Cardiac muscle cell (in vitro differentiated cells and primary cell): ENCODE results near the gene ZMPSTE24. TPM values are rescaled to one million over a fixed set of nuclear protein-coding genes. Genes with fewer than 3 reads are reported as not detected.

Experiments used
- DNase-seq, 2 donors: peaks; one replicate each; pipeline versions ENCODE4 v3.0.0 to v3.0.0-alpha.2; 2010 to 2017; ENCODE audit warnings: low read depth in 1 of 2, low spot score in 1 of 2
- H3K27ac ChIP-seq: fragments of 200-600 bp; sonication (generic); 2 replicates; pipeline ENCODE4 v1.5.1; 2016
- H3K27me3 ChIP-seq: fragments of 200-600 bp; sonication (generic); 2 replicates; pipeline ENCODE4 v1.6.0; 2016; ENCODE audit warnings: control low read depth
- H3K36me3 ChIP-seq: fragments of 200-600 bp; sonication (generic); 2 replicates; pipeline ENCODE4 v1.5.1; 2016; ENCODE audit warnings: control low read depth
- H3K4me1 ChIP-seq: fragments of 200-600 bp; sonication (generic); 2 replicates; pipeline ENCODE4 v1.8.1; 2017; ENCODE audit warnings: low read depth, mild to moderate bottlenecking, mixed run types
- H3K4me3 ChIP-seq: fragments of 200-600 bp; sonication (generic); 2 replicates; pipeline ENCODE4 v1.5.1; 2016; ENCODE audit warnings: mild to moderate bottlenecking
- H3K9me3 ChIP-seq: fragments of 200-600 bp; sonication (generic); 2 replicates; pipeline ENCODE4 v1.5.1; 2017; ENCODE audit warnings: low read depth, mild to moderate bottlenecking, control low read depth
- polyA plus RNA-seq: library from polyadenylated mRNA; unstranded; fragments of >200 nt; fragmentation: Nextera tagmentation; extraction: Ambion mirVana; gene quantifications from 2 replicates; pipeline ENCODE4 v1.2.1, GENCODE V29; 2016
- total RNA-seq: library from RNA; depleted of rRNA; stranded (reverse); fragments of >200 nt; gene quantifications from 2 replicates; pipeline ENCODE4 v1.2.3, GENCODE V29; 2016
- TF ChIP-seq, protein P1 (sequence below): IDR thresholded peaks from 2 replicates; pipeline ENCODE4 v1.5.1; 2012; ENCODE audit warnings: low read depth, mild to moderate bottlenecking, low read length

ZMPSTE24 gene
- total and polyA plus RNA-seq, 2 experiments from 2014 or later = 8.4 to 24.0 TPM

GRCh38 chr1:40308036-40308727 lies 50.1 kb downstream of the ZMPSTE24 start:
- no peak for DNase-seq
- no peaks in the 10 kb centered on the region for H3K36me3 ChIP-seq
- H3K27me3 ChIP-seq = no peaks in the 10 kb centered on the region
- TF ChIP-seq, protein P1, sequence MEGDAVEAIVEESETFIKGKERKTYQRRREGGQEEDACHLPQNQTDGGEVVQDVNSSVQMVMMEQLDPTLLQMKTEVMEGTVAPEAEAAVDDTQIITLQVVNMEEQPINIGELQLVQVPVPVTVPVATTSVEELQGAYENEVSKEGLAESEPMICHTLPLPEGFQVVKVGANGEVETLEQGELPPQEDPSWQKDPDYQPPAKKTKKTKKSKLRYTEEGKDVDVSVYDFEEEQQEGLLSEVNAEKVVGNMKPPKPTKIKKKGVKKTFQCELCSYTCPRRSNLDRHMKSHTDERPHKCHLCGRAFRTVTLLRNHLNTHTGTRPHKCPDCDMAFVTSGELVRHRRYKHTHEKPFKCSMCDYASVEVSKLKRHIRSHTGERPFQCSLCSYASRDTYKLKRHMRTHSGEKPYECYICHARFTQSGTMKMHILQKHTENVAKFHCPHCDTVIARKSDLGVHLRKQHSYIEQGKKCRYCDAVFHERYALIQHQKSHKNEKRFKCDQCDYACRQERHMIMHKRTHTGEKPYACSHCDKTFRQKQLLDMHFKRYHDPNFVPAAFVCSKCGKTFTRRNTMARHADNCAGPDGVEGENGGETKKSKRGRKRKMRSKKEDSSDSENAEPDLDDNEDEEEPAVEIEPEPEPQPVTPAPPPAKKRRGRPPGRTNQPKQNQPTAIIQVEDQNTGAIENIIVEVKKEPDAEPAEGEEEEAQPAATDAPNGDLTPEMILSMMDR = no peak
- no peaks in the 10 kb centered on the region for H3K9me3 ChIP-seq
- no peaks in the 10 kb centered on the region for H3K4me1 ChIP-seq
- H3K27ac ChIP-seq = no peak overlapping the region
- no peak overlapping the region for H3K4me3 ChIP-seq

DNA sequence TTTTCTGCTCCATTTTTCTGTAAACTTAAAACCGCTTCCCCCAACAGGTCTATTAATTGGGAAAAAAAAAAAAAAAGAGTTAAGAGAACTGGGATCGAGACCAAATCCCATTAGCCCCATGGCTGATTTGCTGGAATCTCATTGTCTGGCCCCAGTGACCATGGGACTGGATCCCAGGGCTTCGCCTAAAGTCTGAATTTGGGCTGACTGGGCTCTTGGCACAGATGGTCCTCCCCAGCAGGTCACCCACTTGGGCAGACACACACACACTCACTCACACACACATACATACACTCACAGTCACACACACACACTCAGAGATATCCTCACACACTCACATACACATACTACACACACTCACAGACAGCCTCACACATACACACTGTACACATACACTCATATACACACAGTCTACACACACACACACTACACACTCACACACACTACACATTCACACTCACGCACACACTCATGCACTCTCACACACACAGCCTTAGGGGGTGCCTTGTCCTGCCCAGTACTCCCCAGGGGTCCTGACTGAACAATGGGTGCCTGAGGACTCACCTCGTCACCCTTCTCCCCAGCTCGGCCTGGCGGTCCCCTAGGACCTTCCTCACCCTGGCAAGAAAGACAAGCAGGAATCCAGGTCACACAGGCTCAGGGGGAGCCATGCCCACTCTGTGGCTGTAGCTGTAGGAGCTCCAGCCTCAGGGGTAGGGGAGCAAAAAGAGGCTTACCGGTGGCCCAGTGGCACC lies 51.5 kb downstream of the ZMPSTE24 start:
- no peaks in the 10 kb centered on the region for H3K4me1 ChIP-seq
- DNase-seq = no peak
- no peaks in the 10 kb centered on the region for H3K9me3 ChIP-seq
- TF ChIP-seq, protein P1 = no peak
- H3K27ac ChIP-seq = no peak overlapping the region
- no peaks in the 10 kb centered on the region for H3K36me3 ChIP-seq
- H3K27me3 ChIP-seq = no peaks in the 10 kb centered on the region
- H3K4me3 ChIP-seq = no peak overlapping the region

GRCh38 chr1:40310129-40310461 lies 52.1 kb downstream of the ZMPSTE24 start:
- DNase-seq = no peak
- Histone ChIP-seq H3K36me3 (no peaks in the 10 kb centered on the region), H3K4me1 (peaks cover 3% of the 10 kb centered on the region), H3K9me3 (no peaks in the 10 kb centered on the region), H3K4me3 (no peak overlapping the region), H3K27ac (no peak overlapping the region), H3K27me3 (no peaks in the 10 kb centered on the region)
- TF ChIP-seq, protein P1 = no peak

- Histone ChIP-seq H3K9me3 (no peaks in the 10 kb centered on the region), H3K4me3 (no peak overlapping the region), H3K4me1 (peaks cover 4% of the 10 kb centered on the region), H3K27ac (no peak overlapping the region), H3K36me3 (no peaks in the 10 kb centered on the region), H3K27me3 (peaks cover 8% of the 10 kb centered on the region)
- no peak for DNase-seq
- TF ChIP-seq, protein P1 = peak; percentile 2
Measured at GRCh38 chr1:40310983-40311642, 53.1 kb downstream of the ZMPSTE24 start.

DNA sequence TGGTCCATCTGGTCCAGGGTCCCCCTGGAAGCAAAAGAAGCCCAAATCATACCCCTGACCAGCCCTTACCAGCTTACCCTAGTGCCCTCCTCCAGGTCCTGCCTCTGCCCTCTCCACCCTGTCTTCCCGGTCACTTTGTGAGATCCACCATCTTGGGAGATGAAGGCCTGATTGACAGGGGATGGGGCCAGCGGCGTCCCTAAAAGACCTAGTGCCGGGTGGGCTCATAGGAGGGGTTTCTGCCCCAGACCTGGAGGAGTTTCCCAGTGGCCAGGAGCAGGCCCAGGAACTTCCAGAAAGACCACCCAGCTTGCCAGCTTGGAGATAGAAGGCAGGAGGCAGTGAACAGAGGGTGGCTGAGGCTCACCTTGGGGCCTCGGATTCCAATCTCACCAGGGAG lies 53.7 kb downstream of the ZMPSTE24 start:
- Histone ChIP-seq H3K4me1 (peaks cover 5% of the 10 kb centered on the region), H3K9me3 (no peaks in the 10 kb centered on the region), H3K4me3 (no peak overlapping the region), H3K36me3 (no peaks in the 10 kb centered on the region), H3K27ac (no peak overlapping the region), H3K27me3 (peaks cover 14% of the 10 kb centered on the region)
- no peak for DNase-seq
- TF ChIP-seq, protein P1 = no peak
